Fibroblast of skin of back (primary cell): Measurements from ENCODE around the gene SYT7.
"Not testable (repeated sequence)": the region's sequence is repeated elsewhere in the genome, so short reads cannot be mapped to it uniquely, and the experiment has no call there.

Experiments used
- DNase-seq: peaks from one replicate; pipeline ENCODE4 v3.0.0-alpha.2; 2013

The SYT7 gene

GRCh38 chr11:61496602-61497400 is 84.1 kb downstream of the SYT7 start:
- DNase-seq: no peak

DNA sequence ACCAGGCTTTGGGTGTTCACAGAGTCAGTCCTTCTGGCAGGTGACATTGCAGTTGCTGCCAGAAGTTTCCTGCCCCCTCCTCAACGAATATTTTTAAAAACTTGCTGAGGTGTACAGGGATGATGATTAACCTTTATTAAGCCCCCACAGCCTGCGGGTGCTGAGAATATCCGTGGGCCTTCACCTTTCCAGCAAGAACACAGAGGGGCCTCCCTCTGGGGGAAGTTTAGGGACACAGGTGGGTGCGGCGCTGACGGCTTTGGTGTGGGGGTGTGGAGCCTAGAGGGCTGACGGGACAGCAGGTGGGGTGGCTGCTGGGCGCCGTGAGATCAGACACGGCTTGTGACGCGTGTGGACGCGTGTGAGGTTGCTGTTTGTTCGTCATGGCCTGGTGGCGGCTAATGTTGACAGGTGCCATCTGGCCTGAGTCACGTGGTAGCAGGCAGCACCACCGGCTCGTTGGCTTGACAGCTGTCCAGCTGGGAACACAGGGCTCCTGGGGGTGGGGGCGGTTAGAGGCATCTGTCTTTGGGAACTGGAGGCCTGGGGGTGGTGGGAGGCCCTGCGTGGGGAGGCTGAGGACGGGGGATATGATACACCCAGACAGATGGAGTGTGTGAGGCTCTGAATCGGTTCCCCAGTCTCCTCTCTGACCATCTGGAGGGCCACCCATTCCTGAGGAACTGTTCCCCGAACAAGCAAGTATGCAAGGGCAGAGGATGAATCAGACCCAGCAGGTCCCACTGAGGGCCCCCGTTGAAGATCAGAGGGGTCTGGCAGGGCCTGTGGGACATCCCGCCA is 84.9 kb downstream of the SYT7 start:
- no peak for DNase-seq

DNA sequence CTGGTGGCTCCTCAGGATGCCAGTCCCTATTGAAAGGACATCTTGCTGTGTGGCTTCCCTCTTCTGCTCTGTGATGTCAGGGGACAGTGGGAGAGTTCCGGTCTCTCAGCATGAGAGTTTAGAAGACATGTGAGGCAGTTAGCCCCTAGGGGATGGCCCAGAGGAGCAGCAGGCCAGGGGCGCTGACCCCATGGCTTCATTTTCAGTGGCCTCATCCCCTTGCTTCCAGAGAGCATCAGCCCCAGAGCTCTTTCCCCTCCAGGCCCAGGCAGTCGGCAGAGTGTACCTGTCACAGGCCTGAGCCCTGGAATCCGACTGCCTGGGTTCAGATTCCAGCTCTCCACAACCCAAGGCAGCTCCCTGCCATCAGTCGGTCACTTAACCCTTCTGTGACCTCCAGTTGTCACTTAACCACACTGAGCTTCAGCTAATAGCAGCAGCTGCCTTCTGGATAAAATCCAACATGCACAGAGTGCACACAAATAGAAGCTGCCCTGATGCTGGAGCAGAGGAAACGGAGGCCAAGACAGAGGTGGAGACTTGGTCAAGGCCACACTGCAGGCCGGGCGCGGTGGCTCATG is 86.4 kb downstream of the SYT7 start:
- DNase-seq: no peak

DNA sequence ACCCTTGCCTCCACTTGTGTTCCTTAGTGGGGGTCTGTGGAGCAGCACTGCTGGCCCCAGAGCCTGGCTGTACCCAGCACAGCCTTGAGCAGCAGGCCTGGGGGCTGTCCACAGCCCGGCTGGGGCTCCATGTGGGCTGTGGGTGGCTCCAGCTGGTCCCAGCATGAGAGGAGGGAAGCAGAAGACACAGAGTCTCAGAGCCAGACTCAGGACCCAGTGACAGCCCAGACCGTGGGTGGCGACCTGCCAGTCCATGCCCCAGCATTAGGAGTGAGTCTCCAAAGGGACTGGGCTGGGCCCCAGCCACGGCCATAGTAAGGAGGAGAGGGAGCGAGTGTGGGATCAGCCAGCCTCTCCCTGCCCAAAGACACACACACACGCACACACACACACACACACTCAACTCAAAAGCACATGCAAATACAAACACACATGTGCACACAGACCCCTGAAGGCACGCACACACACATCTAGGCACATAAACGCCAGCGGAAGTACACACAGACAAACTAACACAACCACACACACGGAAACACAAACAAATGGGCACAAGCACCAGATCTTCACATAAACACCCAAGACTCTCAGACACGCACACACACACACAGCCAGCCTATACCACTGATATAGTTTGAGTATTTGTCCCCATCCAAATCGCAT is 89.0 kb downstream of the SYT7 start:
- DNase-seq: no peak

GRCh38 chr11:61489833-61490721 is 90.8 kb downstream of the SYT7 start:
- DNase-seq: peak; percentile 17

GRCh38 chr11:61488651-61489291 is 92.1 kb downstream of the SYT7 start:
- no peak for DNase-seq

DNA sequence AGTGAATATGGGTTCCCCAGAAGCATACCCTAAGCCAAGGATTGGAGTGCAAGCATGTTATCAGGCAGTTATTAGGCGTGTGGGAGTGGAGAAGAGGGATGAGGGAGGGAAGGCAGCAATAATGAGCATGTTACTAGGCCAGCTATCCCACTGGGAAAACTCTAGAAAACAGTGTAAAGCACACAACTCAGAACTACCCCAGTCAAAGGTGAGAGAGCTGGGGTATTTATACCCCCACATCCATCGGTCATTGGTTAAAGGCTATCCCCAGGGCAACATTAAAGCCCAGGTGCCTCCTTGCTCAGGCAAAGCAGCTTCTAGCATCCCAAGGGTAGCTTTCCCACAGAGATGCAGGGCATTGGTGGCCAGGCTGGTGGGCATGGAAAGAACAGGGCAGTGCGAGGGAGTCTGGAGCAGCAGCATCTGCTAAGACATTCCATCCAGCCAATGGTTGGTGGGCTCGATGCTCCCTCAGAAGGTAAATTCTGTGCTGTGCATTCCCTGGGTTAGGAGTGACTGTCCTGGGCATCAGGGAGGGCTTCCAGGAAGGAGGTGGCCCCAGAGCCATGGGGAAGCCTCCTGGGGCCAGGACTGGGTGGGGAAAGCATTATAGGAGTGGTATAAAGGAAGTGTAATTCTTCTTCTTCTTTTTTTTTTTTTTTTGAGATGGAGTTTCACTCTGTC is 93.4 kb downstream of the SYT7 start:
- no peak for DNase-seq

GRCh38 chr11:61486779-61487178 is 94.1 kb downstream of the SYT7 start:
- DNase-seq: no peak

DNA sequence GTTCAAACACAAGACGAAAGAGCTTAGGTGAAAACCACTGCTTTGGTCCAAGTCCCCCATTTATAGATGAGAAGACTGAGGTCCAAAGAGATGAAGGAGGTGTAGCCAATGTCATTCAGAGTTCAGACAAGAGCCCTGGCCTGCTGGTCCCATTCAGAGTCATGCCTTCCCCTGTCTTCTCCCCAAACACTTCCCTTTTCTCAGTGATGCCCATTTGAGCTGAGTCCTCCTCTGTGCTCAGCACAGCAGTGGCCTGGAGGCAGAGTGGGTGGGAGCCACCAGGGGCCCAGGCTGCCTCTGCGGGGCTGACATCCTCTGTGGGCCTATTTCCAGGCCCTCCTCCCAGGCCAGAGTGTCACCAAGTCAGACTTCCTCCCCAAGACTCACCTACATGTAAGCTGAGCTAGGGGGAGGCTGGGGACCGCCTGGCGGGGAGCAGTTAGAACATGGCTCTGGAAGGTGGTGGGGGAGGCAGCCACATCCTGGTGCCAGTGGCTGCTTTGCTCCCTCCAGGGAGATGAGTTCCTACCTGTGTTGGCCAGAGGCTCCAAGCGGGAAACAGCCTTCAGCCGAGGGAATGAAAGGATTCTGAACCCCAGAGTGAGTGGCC is 94.8 kb downstream of the SYT7 start:
- no peak for DNase-seq

- DNase-seq: no peak
These were observed 95.8 kb downstream of the SYT7 start for GRCh38 chr11:61485080-61485479.

- no peak for DNase-seq
These were observed 96.3 kb downstream of the SYT7 start for GRCh38 chr11:61484541-61484940.

DNA sequence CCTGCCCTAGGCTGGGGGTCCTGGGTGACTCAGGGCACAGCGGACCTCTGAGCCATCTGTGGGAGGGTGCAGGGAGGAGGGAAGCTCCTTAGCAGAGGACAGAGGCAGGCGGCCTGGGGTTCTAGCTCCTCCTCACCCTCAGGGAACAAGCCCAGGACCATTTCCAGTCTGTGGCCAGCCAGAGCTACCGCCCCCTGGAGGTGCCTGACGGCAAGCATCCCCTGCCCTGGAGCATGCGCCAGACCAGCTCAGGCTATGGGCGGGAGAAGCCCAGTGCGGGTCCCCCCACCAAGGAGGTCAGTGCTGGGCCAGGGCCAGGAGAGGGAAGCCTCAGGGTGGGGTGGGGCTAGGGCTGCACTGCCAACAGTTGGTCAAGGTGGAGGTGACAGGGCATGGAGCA is 98.4 kb downstream of the SYT7 start:
- DNase-seq: peak; percentile 16

GRCh38 chr11:61481806-61482205 is 99.1 kb downstream of the SYT7 start:
- DNase-seq: no peak

DNA sequence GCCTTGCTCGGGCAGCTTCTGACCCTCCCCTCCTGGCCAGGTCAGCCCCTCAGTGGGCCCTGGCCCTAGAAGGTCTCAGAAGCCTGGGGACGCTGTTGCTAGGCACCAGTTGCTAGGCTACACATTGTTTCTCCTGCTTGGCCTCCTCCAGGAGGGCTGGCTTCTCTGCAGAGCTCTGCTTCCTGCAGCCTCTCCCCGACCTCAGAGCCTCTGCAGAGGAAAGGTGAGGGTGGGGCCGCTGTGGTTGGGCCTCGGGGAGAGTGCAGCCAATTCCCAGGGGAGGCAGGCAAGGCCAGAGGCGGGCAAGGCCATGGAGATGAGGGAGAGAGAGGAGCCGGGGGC is 99.9 kb downstream of the SYT7 start:
- DNase-seq: peak; percentile 14

GRCh38 chr11:61480261-61480993 is 100.4 kb downstream of the SYT7 start:
- no peak for DNase-seq

DNA sequence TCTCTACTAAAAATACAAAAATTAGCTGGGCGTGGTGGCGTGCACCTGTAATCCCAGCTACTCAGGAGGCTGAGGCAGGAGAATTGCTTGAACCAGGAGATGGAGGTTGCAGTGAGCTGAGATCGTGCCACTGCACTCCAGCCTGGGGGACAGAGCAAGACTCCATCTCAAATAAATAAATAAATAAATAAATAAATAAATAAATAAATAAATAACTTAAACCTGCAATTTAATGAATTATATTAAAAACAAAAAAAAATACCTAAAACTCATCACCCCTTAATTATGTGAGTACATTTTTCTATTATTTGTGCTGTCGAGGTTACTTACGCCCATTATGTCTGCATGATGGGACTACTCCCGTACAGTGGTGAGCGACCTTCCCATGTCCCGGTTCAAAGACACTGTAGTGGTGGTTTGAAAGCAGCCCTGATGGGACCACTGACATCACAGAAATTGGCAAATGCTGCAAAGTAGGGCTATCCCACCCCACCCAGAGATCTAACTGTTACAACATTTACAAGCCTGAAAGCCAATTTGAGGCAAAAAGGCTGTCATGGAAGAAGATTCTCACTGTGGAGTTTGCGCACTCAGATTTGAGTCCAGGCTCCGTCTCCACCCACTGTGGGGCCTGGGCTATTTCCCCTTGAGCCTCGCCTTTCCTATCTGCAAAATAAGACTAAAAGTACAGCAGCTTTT is 101.4 kb downstream of the SYT7 start:
- DNase-seq: not testable (repeated sequence)

DNA sequence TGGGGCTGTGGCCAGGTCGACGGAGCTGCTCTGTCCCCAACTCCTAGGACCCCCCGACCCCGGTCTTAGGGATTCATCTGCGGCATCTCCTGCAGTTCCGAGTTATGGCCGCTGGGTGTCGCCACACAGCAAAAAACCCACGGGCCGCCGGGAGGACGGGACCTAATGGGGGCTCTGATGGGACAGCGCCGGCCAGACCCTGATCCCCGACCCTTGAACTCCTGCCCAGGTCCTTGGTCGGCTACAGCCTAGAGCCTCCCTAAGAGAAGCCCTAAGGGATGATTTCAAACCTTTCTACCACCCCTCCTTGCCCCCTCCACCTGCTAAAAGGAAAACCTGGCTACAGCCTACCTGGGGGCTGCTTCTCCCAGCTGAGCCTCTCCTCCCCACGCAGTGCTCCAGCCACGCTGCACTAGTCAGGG is 103.1 kb downstream of the SYT7 start:
- no peak for DNase-seq

DNA sequence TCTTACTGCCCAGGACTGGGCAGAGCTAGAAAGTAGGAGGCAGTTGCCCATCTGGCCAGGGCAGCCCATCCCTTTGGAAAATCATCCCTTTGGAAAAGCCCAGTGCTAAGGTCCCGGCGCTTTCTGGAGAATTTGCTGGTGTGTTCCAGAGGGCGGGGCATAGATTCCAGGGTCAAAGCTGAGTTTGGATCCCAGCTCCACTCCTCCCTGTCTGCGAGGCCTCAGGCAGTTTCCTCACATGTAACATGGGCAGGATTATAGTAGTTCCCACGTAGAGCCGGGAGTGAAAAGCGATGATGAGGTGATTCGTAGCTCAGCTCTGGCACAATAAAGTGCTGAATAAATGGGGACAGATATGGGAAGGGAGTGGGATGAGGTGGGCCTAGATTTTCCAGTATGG is 103.8 kb downstream of the SYT7 start:
- DNase-seq: no peak

GRCh38 chr11:61476371-61476770 is 104.5 kb downstream of the SYT7 start:
- DNase-seq: no peak
